ENCODE results near the gene CTIF.

Gene CTIF

GRCh38 chr18:48754993-48755473 lies 216.2 kb downstream of the CTIF start:
- no peak for DNase-seq (ENCODE audit: low read depth)

GRCh38 chr18:48756511-48757226 lies 217.8 kb downstream of the CTIF start:
- no peak for DNase-seq (ENCODE audit: low read depth)

GRCh38 chr18:48757367-48757766 lies 218.5 kb downstream of the CTIF start:
- no peak for DNase-seq (ENCODE audit: low read depth)

GRCh38 chr18:48757906-48758305 lies 219.1 kb downstream of the CTIF start:
- no peak for DNase-seq (ENCODE audit: low read depth)

- DNase-seq (ENCODE audit: low read depth) = no peak
Observed at GRCh38 chr18:48761582-48761981, 222.8 kb downstream of the CTIF start.

GRCh38 chr18:48762022-48762421 lies 223.2 kb downstream of the CTIF start:
- no peak for DNase-seq (ENCODE audit: low read depth)

- DNase-seq (ENCODE audit: low read depth) = no peak
Observed at GRCh38 chr18:48762836-48763718, 224.2 kb downstream of the CTIF start.

- no peak for DNase-seq (ENCODE audit: low read depth)
Observed at GRCh38 chr18:48763719-48764100, 224.9 kb downstream of the CTIF start.

- DNase-seq (ENCODE audit: low read depth) = no peak
Observed at GRCh38 chr18:48765053-48765452, 226.2 kb downstream of the CTIF start.

GRCh38 chr18:48766026-48766425 lies 227.2 kb downstream of the CTIF start:
- DNase-seq (ENCODE audit: low read depth) = no peak

GRCh38 chr18:48766487-48766886 lies 227.7 kb downstream of the CTIF start:
- DNase-seq (ENCODE audit: low read depth) = no peak

GRCh38 chr18:48767090-48767690 lies 228.4 kb downstream of the CTIF start:
- no peak for DNase-seq (ENCODE audit: low read depth)

GRCh38 chr18:48769006-48769636 lies 230.3 kb downstream of the CTIF start:
- no peak for DNase-seq (ENCODE audit: low read depth)

- no peak for DNase-seq (ENCODE audit: low read depth)
Observed at GRCh38 chr18:48770243-48770642, 231.4 kb downstream of the CTIF start.

GRCh38 chr18:48771641-48772375 lies 233.0 kb downstream of the CTIF start:
- no peak for DNase-seq (ENCODE audit: low read depth)

- no peak for DNase-seq (ENCODE audit: low read depth)
Observed at GRCh38 chr18:48772457-48772856, 233.6 kb downstream of the CTIF start.

- DNase-seq (ENCODE audit: low read depth) = no peak
Observed at GRCh38 chr18:48773821-48774220, 235.0 kb downstream of the CTIF start.

GRCh38 chr18:48774941-48775340 lies 236.1 kb downstream of the CTIF start:
- DNase-seq (ENCODE audit: low read depth) = no peak

- DNase-seq (ENCODE audit: low read depth) = no peak
Observed at GRCh38 chr18:48775372-48776155, 236.7 kb downstream of the CTIF start.

- no peak for DNase-seq (ENCODE audit: low read depth)
Observed at GRCh38 chr18:48776156-48776555, 237.3 kb downstream of the CTIF start.

GRCh38 chr18:48776641-48777025 lies 237.8 kb downstream of the CTIF start:
- no peak for DNase-seq (ENCODE audit: low read depth)

Measured in stimulated activated CD8-positive, alpha-beta memory T cell treated with anti-CD3 and anti-CD28 coated beads, Interleukin-7, amount 100 ng/mL, for 24 hours (primary cell).